Measurements from ENCODE around the gene VAC14.

DNA sequence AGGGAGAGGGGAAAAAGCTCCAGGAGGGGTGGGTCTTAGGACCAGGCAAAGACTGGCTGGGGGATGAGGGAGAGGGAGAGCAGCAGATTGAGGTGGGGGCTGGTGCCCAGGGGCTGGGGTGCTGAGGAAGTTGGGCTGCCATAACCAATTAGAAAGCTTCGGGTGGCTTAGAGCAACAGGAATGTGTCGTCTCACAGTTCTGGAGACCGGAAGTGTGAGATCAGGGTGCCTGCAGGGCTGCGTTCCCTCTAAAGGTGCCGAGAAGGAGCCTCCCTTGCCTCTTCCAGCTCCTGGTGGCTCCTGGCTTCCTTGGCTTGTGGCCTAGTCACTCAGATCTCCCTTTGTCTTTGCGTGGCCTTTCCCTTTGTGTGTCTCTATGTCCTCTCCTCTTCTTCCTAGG, 152.4 kb downstream of the VAC14 start:
- no peak for TF ChIP-seq CTCF (IDR thresholded peaks at IDR 0.05; ENCODE audit: low read length)
- TF ChIP-seq EZH2 (IDR thresholded peaks at IDR 0.05; ENCODE audit: borderline replicate concordance, low read length), result no peak

All from OCI-LY1 (cell line).